PC-3 (cell line): ENCODE measurements around the gene FILIP1L.

Experiments used
- CTCF ChIP-seq: fragments of 300-600 bp; sonication (generic); conservative IDR thresholded peaks from 2 replicates; pipeline ENCODE4 v1.5.1; 2017; ENCODE audit warnings: antibody characterized with exemption, low read depth, mild to moderate bottlenecking, low read length
- EZH2 ChIP-seq: fragments of 300-600 bp; sonication (generic); IDR thresholded peaks from one replicate; pipeline ENCODE4 v1.6.1; 2017; ENCODE audit warnings: antibody characterized with exemption, mild to moderate bottlenecking, low read length; ENCODE audit not compliant: unreplicated experiment

- TF ChIP-seq CTCF (no peak), EZH2 (no peak)
These were observed 16.9 kb upstream of the FILIP1L start for GRCh38 chr3:100131241-100131640.
